RWPE1 (cell line): ENCODE data around the gene PIAS1.

Experiments
- CTCF ChIA-PET: fragments of 350-600 bp; sonication (Branson Sonifier 250); formaldehyde crosslinking; extraction: SDS; loops from one replicate; lab custom pipeline; 2021; lab: Yijun Ruan, JAX
- POLR2A ChIA-PET: fragments of 400-600 bp; formaldehyde crosslinking; extraction: SDS; loops from one replicate; lab custom pipeline; 2020; ENCODE audit warnings: antibody characterized with exemption; ENCODE audit not compliant: low non-redundant PET; lab: Yijun Ruan, JAX
- DNase-seq: peaks from one replicate; pipeline ENCODE4 v3.0.0; 2012; ENCODE audit warnings: low spot score
- H3K27ac ChIP-seq: fragments of 450-650 bp; 2 replicates; pipeline ENCODE4 v1.5.1; 2017
- CTCF ChIP-seq: fragments of 450-650 bp; conservative IDR thresholded peaks from 2 replicates; pipeline ENCODE4 v1.5.1; 2017; ENCODE audit warnings: low read depth, mild to moderate bottlenecking

Gene PIAS1

GRCh38 chr15:68177742-68178141, 123.6 kb downstream of the PIAS1 start:
- no peak for DNase-seq
- no peak for TF ChIP-seq CTCF
- H3K27ac ChIP-seq, result no peak overlapping the region
- POLR2A ChIA-PET, result interaction anchor here (0.6 kb wide), 1 partner anchor 25 kb away, joined by 8 read pairs; no protein-coding TSS in a partner anchor
- CTCF ChIA-PET, result no interaction called here

GRCh38 chr15:68183616-68184315, 129.7 kb downstream of the PIAS1 start:
- ChIA-PET POLR2A (no interaction called here), CTCF (no interaction called here)
- TF ChIP-seq CTCF, result no peak
- H3K27ac ChIP-seq, result no peak overlapping the region
- DNase-seq, result no peak

GRCh38 chr15:68184616-68185480, 130.7 kb downstream of the PIAS1 start:
- ChIA-PET CTCF (interaction anchor here (0.6 kb wide), 1 partner anchor 119 kb away, joined by 3 read pairs; no protein-coding TSS in a partner anchor), POLR2A (no interaction called here)
- DNase-seq, result no peak
- no peak overlapping the region for H3K27ac ChIP-seq
- TF ChIP-seq CTCF, result no peak

- DNase-seq, result peak; percentile 41
- POLR2A ChIA-PET, result no interaction called here
Measured at GRCh38 chr15:68186671-68187397, 132.7 kb downstream of the PIAS1 start.

GRCh38 chr15:68187559-68187958, 133.4 kb downstream of the PIAS1 start:
- peak; percentile 49 for DNase-seq
- TF ChIP-seq CTCF, result no peak
- CTCF ChIA-PET, result no interaction called here

More at GRCh38 chr15:68186671-68187397, 132.7 kb downstream of the PIAS1 start:
- no peak for TF ChIP-seq CTCF
- CTCF ChIA-PET, result no interaction called here
- peak overlapping the region; percentile 20 for H3K27ac ChIP-seq

GRCh38 chr15:68188647-68189046, 134.5 kb downstream of the PIAS1 start:
- POLR2A ChIA-PET, result no interaction called here

More at GRCh38 chr15:68187559-68187958, 133.4 kb downstream of the PIAS1 start:
- POLR2A ChIA-PET, result no interaction called here
- H3K27ac ChIP-seq, result peak overlapping the region; percentile 79

More at GRCh38 chr15:68188647-68189046, 134.5 kb downstream of the PIAS1 start:
- DNase-seq, result no peak
- H3K27ac ChIP-seq, result no peak overlapping the region
- no peak for TF ChIP-seq CTCF
- CTCF ChIA-PET, result no interaction called here
